HUES64 (cell line): ENCODE results near the gene TRIP4.

Experiments
- H3K27ac ChIP-seq: 2 replicates; pipeline ENCODE4 v1.7.0; 2013; ENCODE audit warnings: low read depth, low read length, inconsistent platforms
- H3K27me3 ChIP-seq: 2 replicates; pipeline ENCODE4 v1.6.1; 2013; ENCODE audit warnings: mild to moderate bottlenecking, low read length; ENCODE audit not compliant: insufficient read depth
- H3K36me3 ChIP-seq: 2 replicates; pipeline ENCODE4 v1.6.1; 2013; ENCODE audit warnings: mild to moderate bottlenecking, low read length; ENCODE audit not compliant: insufficient read depth
- H3K4me1 ChIP-seq: 2 replicates; pipeline ENCODE4 v1.6.1; 2013; ENCODE audit warnings: mild to moderate bottlenecking, low read length, moderate library complexity; ENCODE audit not compliant: insufficient read depth
- H3K4me3 ChIP-seq: 2 replicates; pipeline ENCODE4 v1.5.1; 2013; ENCODE audit warnings: mild to moderate bottlenecking, low read length, moderate library complexity
- H3K9ac ChIP-seq: 2 replicates; pipeline ENCODE4 v1.6.1; 2013; ENCODE audit warnings: mild to moderate bottlenecking, low read depth, low read length
- H3K9me3 ChIP-seq: 2 replicates; pipeline ENCODE4 v1.6.1; 2013; ENCODE audit warnings: low read depth, low read length; ENCODE audit not compliant: insufficient read depth
- WGBS: fragments of 150-250, 120-280 bp; methylation state at CpG from one replicate; pipeline ENCODE4 v1.1.7; 2013; ENCODE audit warnings: missing lambda C conversion rate; 5-methylcytosine and 5-hydroxymethylcytosine counted together

The TRIP4 gene

DNA sequence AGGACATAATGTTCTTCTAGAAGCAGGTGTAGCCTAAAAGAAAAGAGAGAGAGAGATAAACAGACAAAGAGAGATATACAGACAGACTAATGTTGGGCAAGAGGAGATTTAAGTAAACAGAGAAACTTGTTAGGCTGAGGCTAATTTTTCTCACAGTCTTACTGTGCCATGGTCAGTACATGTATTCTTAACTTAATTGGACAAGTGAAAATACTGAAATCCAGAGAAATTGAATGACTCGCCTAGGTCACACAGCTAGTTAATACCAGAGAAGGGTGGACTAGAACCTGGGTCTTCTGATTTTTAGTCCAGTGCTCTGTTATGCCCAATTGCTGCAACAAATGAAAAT is 66.0 kb downstream of the TRIP4 start:
- H3K4me3 ChIP-seq = no peak overlapping the region
- peaks cover 12% of the 10 kb centered on the region for H3K4me1 ChIP-seq
- H3K27ac ChIP-seq = no peak overlapping the region
- peaks cover 2% of the 10 kb centered on the region; the same call in 1 of the 2 replicates for H3K36me3 ChIP-seq
- H3K27me3 ChIP-seq = no peaks in the 10 kb centered on the region
- no peaks in the 10 kb centered on the region for H3K9me3 ChIP-seq
- 98% methylated on average over 1 of the region's 1 CpG for WGBS
- H3K9ac ChIP-seq = no peak overlapping the region

DNA sequence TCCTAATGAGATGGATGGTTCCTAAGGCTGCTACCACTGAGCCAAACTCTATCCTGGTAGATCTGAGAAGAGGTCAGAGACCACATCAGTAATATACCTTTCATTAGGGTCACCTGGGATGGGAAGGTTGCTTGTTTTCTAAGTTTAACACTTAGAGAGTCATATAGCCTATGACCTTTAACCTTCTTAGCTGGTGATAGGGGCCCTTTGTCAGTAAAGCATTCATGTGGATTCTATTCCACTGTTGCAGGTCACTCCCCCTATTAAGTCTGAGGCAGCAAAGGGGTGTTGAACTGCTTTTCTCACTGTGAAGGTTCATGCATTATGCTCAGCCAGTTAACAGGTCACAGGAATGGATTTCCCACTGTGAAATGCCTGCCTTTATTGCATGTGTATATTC is 66.6 kb downstream of the TRIP4 start:
- Histone ChIP-seq H3K4me1 (peaks cover 15% of the 10 kb centered on the region), H3K9ac (no peak overlapping the region), H3K27me3 (no peaks in the 10 kb centered on the region), H3K9me3 (no peaks in the 10 kb centered on the region), H3K4me3 (no peak overlapping the region), H3K36me3 (no peaks in the 10 kb centered on the region), H3K27ac (no peak overlapping the region)

DNA sequence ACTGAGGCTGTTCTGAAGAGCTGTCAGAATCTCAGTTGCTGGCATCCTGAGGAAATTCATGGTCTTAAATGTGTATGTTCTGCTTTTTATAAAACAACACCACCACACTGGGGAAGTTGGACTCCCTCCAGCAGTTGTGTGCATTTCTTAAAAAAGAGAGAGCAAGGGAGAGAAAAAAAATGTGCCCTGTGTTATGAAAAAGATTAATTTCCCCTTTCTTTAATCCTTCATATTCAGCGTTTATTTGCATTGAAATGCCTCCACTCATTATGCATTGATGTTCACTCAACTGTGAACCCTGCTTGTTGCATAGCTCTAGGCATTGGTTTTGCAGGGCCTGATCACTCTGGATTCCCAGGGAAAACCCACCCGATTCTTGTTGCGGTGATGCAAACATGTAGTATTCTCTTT is 68.3 kb downstream of the TRIP4 start:
- Histone ChIP-seq H3K27me3 (no peaks in the 10 kb centered on the region), H3K27ac (no peak overlapping the region), H3K4me3 (no peak overlapping the region), H3K4me1 (peaks cover 19% of the 10 kb centered on the region), H3K36me3 (no peaks in the 10 kb centered on the region), H3K9ac (no peak overlapping the region), H3K9me3 (no peaks in the 10 kb centered on the region)
- 90% methylated on average over 3 of the region's 3 CpGs for WGBS

DNA sequence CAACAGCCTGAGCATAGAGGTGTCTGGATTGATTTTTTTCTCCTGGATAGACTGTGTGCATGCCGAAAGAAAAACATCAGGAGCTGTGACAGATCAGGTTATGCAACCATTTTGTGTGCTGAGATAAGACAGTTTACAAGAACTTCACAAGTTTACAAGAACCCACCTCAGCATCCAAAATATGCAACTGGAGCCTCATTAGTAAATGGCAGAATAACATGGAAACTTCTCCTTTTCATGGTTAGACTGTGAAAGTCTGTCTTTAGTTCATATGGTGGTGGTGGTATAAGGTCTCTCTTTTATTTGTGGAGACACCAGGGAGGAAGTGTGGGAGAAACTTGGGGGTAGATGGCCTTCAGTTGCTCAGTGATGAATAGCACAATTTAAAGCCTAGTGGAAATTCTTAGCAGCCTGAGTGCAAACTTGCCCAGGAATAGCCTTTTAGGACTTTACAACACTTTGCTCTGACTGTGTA is 69.0 kb downstream of the TRIP4 start:
- Histone ChIP-seq H3K27ac (no peak overlapping the region), H3K27me3 (no peaks in the 10 kb centered on the region), H3K4me1 (peaks cover 19% of the 10 kb centered on the region), H3K4me3 (no peak overlapping the region), H3K9ac (no peak overlapping the region), H3K9me3 (no peaks in the 10 kb centered on the region), H3K36me3 (no peaks in the 10 kb centered on the region)
- 94% methylated on average over 1 of the region's 1 CpG for WGBS

DNA sequence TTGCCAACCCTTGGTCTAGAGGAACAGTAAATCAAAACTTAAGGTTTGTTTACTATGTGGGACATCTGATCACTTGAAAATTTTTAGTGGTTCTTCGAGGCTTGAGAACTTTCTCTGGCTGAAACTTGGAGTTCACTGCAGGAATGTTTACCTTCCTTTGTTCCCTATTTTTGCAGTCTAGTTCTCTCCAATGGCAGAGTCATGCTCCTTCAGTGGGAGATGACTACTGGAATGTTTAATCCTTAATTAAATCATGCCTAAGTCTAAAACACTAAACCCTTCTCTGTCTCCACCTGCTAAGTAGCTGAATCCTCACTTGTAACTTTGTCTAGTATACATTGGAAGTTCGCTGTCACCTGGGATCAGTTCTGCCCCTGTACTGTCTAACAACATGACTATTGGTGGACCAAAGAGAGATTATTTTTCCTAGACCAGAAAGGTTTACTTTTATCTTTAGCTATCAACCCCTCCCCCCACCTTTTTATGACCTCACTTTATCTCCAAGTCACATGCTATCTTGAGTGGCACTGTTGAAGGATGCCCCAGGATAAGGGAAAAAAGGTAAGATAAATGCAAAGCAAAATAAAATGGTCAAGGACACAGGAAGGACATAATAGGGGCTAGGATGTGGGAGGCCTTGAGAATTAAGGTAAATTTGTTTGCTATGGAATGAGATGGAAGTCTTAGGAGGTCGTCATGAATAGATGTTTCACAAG is 71.6 kb downstream of the TRIP4 start:
- no peak overlapping the region for H3K27ac ChIP-seq
- WGBS = 82% methylated on average over 3 of the region's 3 CpGs
- H3K4me3 ChIP-seq = no peak overlapping the region
- no peaks in the 10 kb centered on the region for H3K9me3 ChIP-seq
- 0 out of 2 replicates have a peak, but pooled peaks cover 2% of the 10 kb centered on the region for H3K36me3 ChIP-seq
- H3K27me3 ChIP-seq = no peaks in the 10 kb centered on the region
- H3K9ac ChIP-seq = no peak overlapping the region
- peaks cover 32% of the 10 kb centered on the region for H3K4me1 ChIP-seq

DNA sequence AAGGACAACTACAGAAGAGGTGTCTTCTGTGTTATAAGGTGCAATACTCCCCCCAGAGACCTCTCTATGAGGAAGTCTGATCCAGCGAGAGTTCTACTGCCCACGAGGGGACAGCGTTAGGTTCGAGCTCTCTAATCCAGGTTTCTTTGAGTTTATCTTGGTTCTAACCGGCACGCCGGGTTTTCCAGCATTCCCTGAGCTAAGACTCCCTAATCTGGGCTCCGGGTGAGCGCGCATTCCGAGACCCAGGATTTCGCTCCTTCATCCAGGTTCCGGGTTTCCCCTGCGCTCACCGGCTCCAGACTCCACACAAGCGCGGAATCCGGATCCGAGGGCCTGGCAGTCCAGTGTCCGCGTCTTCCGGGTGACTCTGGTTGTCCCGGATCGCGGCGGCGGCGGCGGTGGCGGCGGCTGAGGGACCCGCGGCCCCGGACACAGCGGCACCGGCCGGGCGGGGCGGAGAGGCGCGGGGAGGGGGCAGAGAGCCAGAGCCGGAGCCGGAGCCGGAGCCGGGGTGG is 72.6 kb downstream of the TRIP4 start, which contains the start of gene ZNF609:
Gene ZNF609, plus strand, starts transcription at position 373 of the 518 bp plus-strand sequence. CDS start 38,842 bp downstream, outside the sequence.
- Histone ChIP-seq H3K27me3 (no peaks in the 10 kb centered on the region), H3K9ac (peak within 1 kb of the TSS; percentile 80), H3K36me3 (0 out of 2 replicates have a peak, but pooled peaks cover 2% of the 10 kb centered on the region), H3K4me1 (peaks cover 33% of the 10 kb centered on the region), H3K27ac (peak within 1 kb of the TSS; percentile 51), H3K4me3 (peak within 1 kb of the TSS; percentile 82), H3K9me3 (no peaks in the 10 kb centered on the region)
- 1% methylated on average over 42 of the region's 45 CpGs for WGBS

DNA sequence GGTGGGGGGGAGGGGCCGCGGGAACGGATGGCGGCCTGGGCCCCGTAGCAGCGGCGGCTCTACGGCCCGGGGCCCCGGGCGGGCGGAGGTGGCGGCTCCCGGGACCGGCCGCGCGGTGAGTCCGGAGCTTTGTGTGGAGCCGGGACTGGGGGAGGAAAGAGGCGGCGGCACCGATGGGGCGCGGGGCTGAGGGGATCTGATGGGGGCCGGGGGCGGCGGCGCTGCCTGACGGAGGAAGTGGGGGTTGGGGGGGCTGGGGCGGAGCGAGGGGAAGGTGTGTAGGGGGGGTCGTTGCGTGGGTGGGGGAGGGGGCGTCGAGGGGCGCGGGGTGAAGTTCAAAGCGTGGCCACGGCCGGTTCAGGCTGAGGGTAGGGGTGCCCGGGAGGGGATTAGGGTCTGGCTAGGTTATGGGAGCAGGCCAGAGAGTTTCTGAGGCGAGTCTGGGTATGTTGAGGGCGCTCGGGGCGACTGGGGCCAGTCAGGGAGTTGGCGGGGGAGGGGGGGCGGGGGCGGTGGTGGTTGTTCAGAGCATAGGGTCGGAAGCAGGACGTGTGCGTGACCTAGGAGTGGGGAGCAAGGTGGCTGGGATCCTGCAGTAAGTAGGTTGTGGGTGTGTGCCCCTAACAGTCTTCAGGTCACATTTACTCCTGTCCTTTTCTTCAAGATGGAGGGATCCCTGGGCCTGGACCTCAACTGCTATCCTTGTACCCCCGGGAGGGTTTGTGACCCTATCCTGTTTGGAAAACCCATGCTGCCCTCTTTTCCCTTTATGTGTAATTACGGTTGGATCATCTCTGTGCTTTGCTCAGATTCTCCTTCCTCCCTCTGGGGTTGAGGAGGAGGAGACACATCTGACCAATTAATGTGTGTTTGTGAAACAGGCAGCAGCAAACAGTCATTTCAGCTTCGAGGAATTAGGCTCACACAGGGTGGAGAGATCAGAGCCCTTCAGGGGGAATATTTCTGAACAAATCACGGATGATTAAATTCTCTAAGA is 73.4 kb downstream of the TRIP4 start:
- peaks cover 34% of the 10 kb centered on the region for H3K4me1 ChIP-seq
- H3K27ac ChIP-seq = peak overlapping the region; percentile 51
- H3K9me3 ChIP-seq = no peaks in the 10 kb centered on the region
- peak overlapping the region; percentile 82 for H3K4me3 ChIP-seq
- under 1% methylated on average over 48 of the region's 56 CpGs for WGBS
- 0 out of 2 replicates have a peak, but pooled peaks cover 2% of the 10 kb centered on the region for H3K36me3 ChIP-seq
- H3K9ac ChIP-seq = peak overlapping the region; percentile 80
- no peaks in the 10 kb centered on the region for H3K27me3 ChIP-seq

DNA sequence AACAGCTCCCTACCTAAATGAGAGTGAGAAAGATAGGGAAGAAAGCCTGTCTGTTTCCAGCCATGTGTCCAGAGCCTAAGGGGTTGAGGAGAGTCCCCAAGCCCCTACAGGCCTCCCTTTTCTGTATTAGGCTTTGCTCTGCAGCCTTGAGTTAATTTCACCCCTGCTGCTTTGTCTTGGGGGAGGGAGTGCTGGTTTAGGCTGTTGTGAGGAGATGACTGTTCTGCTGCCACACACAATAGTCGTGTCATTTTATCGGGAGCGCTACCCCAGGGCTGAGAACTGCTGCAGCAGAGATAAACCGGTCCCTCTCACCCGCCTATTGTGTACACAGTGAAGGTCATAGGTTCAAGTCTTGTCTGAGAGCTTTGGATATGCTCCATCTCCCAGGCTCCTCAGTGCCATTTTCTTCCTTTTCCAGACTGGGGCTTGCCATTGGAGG is 74.1 kb downstream of the TRIP4 start:
- H3K4me3 ChIP-seq = peak overlapping the region; percentile 82
- peak overlapping the region; percentile 51 for H3K27ac ChIP-seq
- peaks cover 41% of the 10 kb centered on the region for H3K4me1 ChIP-seq
- H3K36me3 ChIP-seq = 0 out of 2 replicates have a peak, but pooled peaks cover 2% of the 10 kb centered on the region
- WGBS = 8% methylated on average over 5 of the region's 5 CpGs
- no peaks in the 10 kb centered on the region for H3K9me3 ChIP-seq
- H3K9ac ChIP-seq = peak overlapping the region; percentile 80
- H3K27me3 ChIP-seq = no peaks in the 10 kb centered on the region

DNA sequence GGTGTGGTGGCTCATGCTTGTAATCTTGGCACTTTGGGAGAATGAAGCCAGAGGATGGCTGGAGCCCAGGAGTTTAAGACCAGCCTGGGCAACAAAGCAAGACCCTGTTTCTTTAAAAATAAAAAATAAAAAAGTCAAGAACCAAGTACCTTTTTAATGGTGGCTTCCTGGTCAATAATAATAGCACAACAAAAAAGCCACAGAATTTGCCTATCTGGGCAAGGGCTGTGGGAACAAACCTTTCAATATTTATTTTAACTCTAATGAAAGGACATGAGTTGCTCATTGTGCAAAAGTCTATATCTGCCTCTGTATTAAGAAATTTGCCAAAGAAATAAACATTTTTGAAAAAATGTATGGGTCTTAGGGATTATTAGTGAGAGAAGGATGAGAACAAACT is 74.9 kb downstream of the TRIP4 start:
- Histone ChIP-seq H3K9ac (peak overlapping the region; percentile 80; the same call in 1 of the 2 replicates), H3K4me3 (peak overlapping the region; percentile 82), H3K36me3 (0 out of 2 replicates have a peak, but pooled peaks cover 2% of the 10 kb centered on the region), H3K27ac (no peak overlapping the region), H3K27me3 (no peaks in the 10 kb centered on the region), H3K9me3 (no peaks in the 10 kb centered on the region), H3K4me1 (peaks cover 47% of the 10 kb centered on the region)

DNA sequence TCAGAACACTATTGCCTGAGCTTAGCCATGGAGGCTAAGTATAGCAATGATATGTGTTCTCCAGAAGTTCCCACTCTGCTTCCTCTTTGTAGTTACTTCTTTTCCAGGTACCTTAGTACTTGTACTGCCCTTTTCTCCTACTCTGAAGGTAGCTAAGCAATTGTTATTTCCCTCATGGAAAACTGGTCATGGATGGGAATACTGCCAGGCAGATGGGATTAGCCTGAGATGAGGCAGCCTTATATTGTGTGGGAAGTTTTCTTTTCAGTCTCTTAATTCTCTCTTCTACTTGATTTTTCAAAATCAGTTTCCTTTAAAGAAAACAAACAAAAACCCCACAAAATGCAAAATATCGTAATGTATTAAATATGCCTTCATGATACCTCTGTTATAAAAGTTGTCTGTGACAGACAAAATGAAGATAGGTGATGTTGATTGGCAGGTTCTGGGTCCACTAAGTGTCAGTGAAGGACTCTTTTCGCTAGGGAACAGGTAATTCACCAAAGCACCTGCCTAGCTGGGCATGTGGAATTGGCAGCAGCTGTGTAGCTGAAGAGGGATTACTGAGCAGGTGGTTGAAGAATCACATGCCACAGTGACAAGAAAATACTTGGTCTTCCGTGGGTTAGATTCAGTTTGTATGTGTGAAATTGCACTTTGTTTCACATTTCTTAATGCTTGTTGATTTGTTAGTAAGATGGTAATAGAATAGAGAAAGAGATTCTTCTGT is 76.8 kb downstream of the TRIP4 start:
- Histone ChIP-seq H3K9me3 (no peaks in the 10 kb centered on the region), H3K4me1 (peaks cover 43% of the 10 kb centered on the region), H3K27me3 (no peaks in the 10 kb centered on the region), H3K4me3 (no peak overlapping the region), H3K9ac (no peak overlapping the region), H3K36me3 (peaks cover 9% of the 10 kb centered on the region; the same call in 1 of the 2 replicates), H3K27ac (no peak overlapping the region)
- WGBS = 83% methylated on average over 3 of the region's 3 CpGs
